Hepatocyte (in vitro differentiated cells): ENCODE results near the gene UCHL5. TPM values are rescaled to one million over a fixed set of nuclear protein-coding genes. Genes with fewer than 3 reads are reported as not detected.
A peak's percentile ranks its signal among the peaks of the same experiment; 100 is the strongest.

Source experiments
- DNase-seq: peaks from one replicate; pipeline ENCODE4 v3.0.0-alpha.2; 2016; ENCODE audit warnings: low spot score
- H2AFZ ChIP-seq: fragments of 200-600 bp; sonication (generic); 2 replicates; pipeline ENCODE4 v1.6.0; 2016; ENCODE audit warnings: antibody characterized with exemption, mild to moderate bottlenecking
- H3K27ac ChIP-seq: fragments of 200-600 bp; sonication (generic); 2 replicates; pipeline ENCODE4 v1.5.1; 2016; ENCODE audit warnings: mild to moderate bottlenecking
- H3K27me3 ChIP-seq: fragments of 200-600 bp; sonication (generic); 2 replicates; pipeline ENCODE4 v1.6.1; 2016
- H3K36me3 ChIP-seq: fragments of 200-600 bp; sonication (generic); replicated peaks from 2 replicates; pipeline ENCODE4 v1.5.1; 2016; ENCODE audit warnings: low read depth; ENCODE audit not compliant: insufficient read depth
- H3K4me1 ChIP-seq: fragments of 200-600 bp; sonication (generic); 2 replicates; pipeline ENCODE4 v1.5.1; 2016; ENCODE audit warnings: mild to moderate bottlenecking, moderate library complexity; ENCODE audit not compliant: insufficient read depth
- H3K4me2 ChIP-seq: fragments of 200-600 bp; sonication (generic); 2 replicates; pipeline ENCODE4 v1.6.0; 2016
- H3K4me3 ChIP-seq: fragments of 200-600 bp; sonication (generic); 2 replicates; pipeline ENCODE4 v1.5.1; 2016; ENCODE audit warnings: mild to moderate bottlenecking
- H3K79me2 ChIP-seq: fragments of 200-600 bp; sonication (generic); 2 replicates; pipeline ENCODE4 v1.6.0; 2017; ENCODE audit warnings: mild to moderate bottlenecking
- H3K9me2 ChIP-seq: fragments of 200-600 bp; sonication (generic); replicated peaks from 2 replicates; pipeline ENCODE4 v1.6.0; 2017; ENCODE audit warnings: mild to moderate bottlenecking; ENCODE audit not compliant: insufficient read depth
- H3K9me3 ChIP-seq: fragments of 200-600 bp; sonication (generic); 2 replicates; pipeline ENCODE4 v1.5.1; 2016; ENCODE audit warnings: low read depth, mild to moderate bottlenecking
- H4K20me1 ChIP-seq: fragments of 200-600 bp; sonication (generic); 2 replicates; pipeline ENCODE4 v1.6.0; 2016; ENCODE audit warnings: mild to moderate bottlenecking; ENCODE audit not compliant: insufficient read depth, poor library complexity, severe bottlenecking
- CTCF ChIP-seq: fragments of 200-600 bp; sonication (generic); IDR thresholded peaks from 2 replicates; pipeline ENCODE4 v1.5.1; 2016; ENCODE audit warnings: antibody characterized with exemption, mild to moderate bottlenecking; ENCODE audit not compliant: poor library complexity
- EZH2 ChIP-seq: fragments of 200-600 bp; sonication (generic); IDR thresholded peaks from 2 replicates; pipeline ENCODE4 v1.6.1; 2016; ENCODE audit warnings: antibody characterized with exemption, mild to moderate bottlenecking, borderline replicate concordance
- EZH2phosphoT487 ChIP-seq: fragments of 200-600 bp; sonication (generic); IDR thresholded peaks from one replicate; pipeline ENCODE4 v1.6.1; 2018; ENCODE audit warnings: antibody characterized with exemption, mild to moderate bottlenecking, low read depth, moderate library complexity; ENCODE audit not compliant: unreplicated experiment, severe bottlenecking
- WGBS: methylation state at CpG from one replicate; pipeline ENCODE4 v1.1.6; 2016; ENCODE audit warnings: low lambda C conversion rate; ENCODE audit errors: missing lambda C conversion rate; 5-methylcytosine and 5-hydroxymethylcytosine counted together
- polyA plus RNA-seq: library from polyadenylated mRNA; unstranded; fragments of >200 nt; fragmentation: Nextera tagmentation; extraction: Ambion mirVana; gene quantifications from 2 replicates; pipeline ENCODE4 v1.2.1, GENCODE V29; 2016
- total RNA-seq: library from RNA; depleted of rRNA; stranded (reverse); fragments of >200 nt; gene quantifications from 2 replicates; pipeline ENCODE4 v1.2.3, GENCODE V29; 2014

UCHL5 gene
- total and polyA plus RNA-seq, 2 experiments from 2014 or later: 34.9 to 36.6 TPM

- WGBS: 93% methylated on average over 5 of the region's 5 CpGs
- no peaks in the 10 kb centered on the region for H3K9me3 ChIP-seq
- peak overlapping the region; percentile 89 for H3K4me2 ChIP-seq
- no peaks in the 10 kb centered on the region for H4K20me1 ChIP-seq
- no peak overlapping the region for H3K4me3 ChIP-seq
- H2AFZ ChIP-seq: no peak overlapping the region
- no peak for DNase-seq
- peaks cover 12% of the 10 kb centered on the region for H3K4me1 ChIP-seq
- no peaks in the 10 kb centered on the region for H3K27me3 ChIP-seq
- peaks cover 41% of the 10 kb centered on the region for H3K79me2 ChIP-seq
- no peaks in the 10 kb centered on the region for H3K36me3 ChIP-seq
- H3K27ac ChIP-seq: no peak overlapping the region
- TF ChIP-seq CTCF: no peak
- TF ChIP-seq EZH2: no peak
- TF ChIP-seq EZH2phosphoT487: no peak
- no peaks in the 10 kb centered on the region for H3K9me2 ChIP-seq
These were observed 43.5 kb upstream of the UCHL5 start for GRCh38 chr1:193102662-193103061.

- Histone ChIP-seq H3K27me3 (no peaks in the 10 kb centered on the region), H2AFZ (no peak overlapping the region), H3K4me2 (no peak overlapping the region), H3K9me2 (no peaks in the 10 kb centered on the region), H3K79me2 (no peaks in the 10 kb centered on the region), H3K4me1 (no peaks in the 10 kb centered on the region), H3K27ac (no peak overlapping the region), H3K36me3 (no peaks in the 10 kb centered on the region), H4K20me1 (no peaks in the 10 kb centered on the region), H3K9me3 (no peaks in the 10 kb centered on the region), H3K4me3 (no peak overlapping the region)
- DNase-seq: no peak
- TF ChIP-seq CTCF (no peak), EZH2 (no peak), EZH2phosphoT487 (no peak)
- WGBS: 96% methylated on average over 11 of the region's 11 CpGs
These were observed 35.0 kb upstream of the UCHL5 start for GRCh38 chr1:193094112-193094511.

- H3K79me2 ChIP-seq: no peaks in the 10 kb centered on the region
- no peaks in the 10 kb centered on the region for H4K20me1 ChIP-seq
- H3K4me3 ChIP-seq: no peak overlapping the region
- H3K4me2 ChIP-seq: no peak overlapping the region
- no peak overlapping the region for H3K27ac ChIP-seq
- H3K27me3 ChIP-seq: no peaks in the 10 kb centered on the region
- H3K36me3 ChIP-seq: no peaks in the 10 kb centered on the region
- H3K9me2 ChIP-seq: no peaks in the 10 kb centered on the region
- 92% methylated on average over 1 of the region's 1 CpG for WGBS
- DNase-seq: no peak
- no peak for TF ChIP-seq EZH2
- TF ChIP-seq EZH2phosphoT487: no peak
- no peak for TF ChIP-seq CTCF
- no peak overlapping the region for H2AFZ ChIP-seq
- H3K9me3 ChIP-seq: no peaks in the 10 kb centered on the region
- H3K4me1 ChIP-seq: no peaks in the 10 kb centered on the region
These were observed 31.7 kb upstream of the UCHL5 start for GRCh38 chr1:193090865-193091264.

- H3K27ac ChIP-seq: no peak overlapping the region
- no peak for DNase-seq
- H3K9me3 ChIP-seq: no peaks in the 10 kb centered on the region
- no peak overlapping the region for H2AFZ ChIP-seq
- no peaks in the 10 kb centered on the region for H3K79me2 ChIP-seq
- no peaks in the 10 kb centered on the region for H4K20me1 ChIP-seq
- WGBS: 56% methylated on average over 3 of the region's 3 CpGs
- H3K4me3 ChIP-seq: no peak overlapping the region
- no peaks in the 10 kb centered on the region for H3K27me3 ChIP-seq
- TF ChIP-seq CTCF (no peak), EZH2 (no peak), EZH2phosphoT487 (no peak)
- H3K36me3 ChIP-seq: peaks cover 6% of the 10 kb centered on the region
- no peaks in the 10 kb centered on the region for H3K4me1 ChIP-seq
- H3K4me2 ChIP-seq: no peak overlapping the region
- no peaks in the 10 kb centered on the region for H3K9me2 ChIP-seq
These were observed 28.7 kb upstream of the UCHL5 start for GRCh38 chr1:193087893-193088292.
